Liver (tissue), 9 donors: ENCODE measurements around the gene ENDOU. TPM values are rescaled to one million over a fixed set of nuclear protein-coding genes. Genes with fewer than 3 reads are reported as not detected.

Source experiments
- DNase-seq: peaks from one replicate; pipeline ENCODE4 v3.0.0-alpha.2; 2017; ENCODE audit warnings: low spot score
- H3K27ac ChIP-seq, 2 donors: one replicate each; pipeline ENCODE4 v1.7.0; 2013; ENCODE audit warnings: inconsistent platforms in 2 of 2, low read length in 2 of 2, control low read depth in 1 of 2, low read depth in 1 of 2, mild to moderate bottlenecking in 1 of 2
- H3K27me3 ChIP-seq, 4 donors: one replicate each; pipeline versions ENCODE4 v1.6.1 to v1.7.0; 2013; ENCODE audit warnings: low read length in 3 of 4, inconsistent platforms in 1 of 4, mild to moderate bottlenecking in 1 of 4, moderate library complexity in 1 of 4; ENCODE audit not compliant: control insufficient read depth in 4 of 4, insufficient read depth in 4 of 4
- H3K36me3 ChIP-seq, 4 donors: one replicate each; pipeline versions ENCODE4 v1.6.1 to v1.7.0; 2013; ENCODE audit warnings: low read length in 3 of 4, mild to moderate bottlenecking in 3 of 4, low read depth in 1 of 4, moderate library complexity in 1 of 4; ENCODE audit not compliant: control insufficient read depth in 4 of 4, insufficient read depth in 3 of 4
- H3K4me1 ChIP-seq, 4 donors: one replicate each; pipeline versions ENCODE4 v1.6.1 to v1.7.0; 2013; ENCODE audit warnings: low read length in 3 of 4, mild to moderate bottlenecking in 3 of 4, moderate library complexity in 1 of 4; ENCODE audit not compliant: control insufficient read depth in 4 of 4, insufficient read depth in 4 of 4
- H3K4me3 ChIP-seq, 3 donors: one replicate each; pipeline versions ENCODE4 v1.6.1 to v1.7.0; 2013; ENCODE audit warnings: low read length in 3 of 3, control low read depth in 1 of 3, low read depth in 1 of 3, mild to moderate bottlenecking in 1 of 3
- H3K9ac ChIP-seq, 2 donors: one replicate each; pipeline ENCODE4 v1.7.0; 2013; ENCODE audit warnings: low read length in 2 of 2, mild to moderate bottlenecking in 2 of 2, moderate library complexity in 2 of 2, control low read depth in 1 of 2, low read depth in 1 of 2
- H3K9me3 ChIP-seq, 4 donors: one replicate each; pipeline versions ENCODE4 v1.6.1 to v1.7.0; 2013; ENCODE audit warnings: low read length in 3 of 4; ENCODE audit not compliant: control insufficient read depth in 4 of 4
- EGR1 ChIP-seq, 2 donors: IDR thresholded peaks; 2 replicates each; pipeline ENCODE4 v1.6.1; 2016 to 2018; ENCODE audit warnings: antibody characterized with exemption in 2 of 2, low read depth in 2 of 2
- FOXA1 ChIP-seq: IDR thresholded peaks from 2 replicates; pipeline ENCODE4 v1.6.1; 2016; ENCODE audit warnings: antibody characterized with exemption
- GABPA ChIP-seq, 2 donors: IDR thresholded peaks in 1 of 2; conservative IDR thresholded peaks in 1 of 2; 2 replicates each; pipeline ENCODE4 v1.6.1; 2016; ENCODE audit warnings: antibody characterized with exemption in 2 of 2, mild to moderate bottlenecking in 1 of 2, moderate library complexity in 1 of 2
- HNF4A ChIP-seq, 2 donors: conservative IDR thresholded peaks; 2 replicates each; pipeline ENCODE4 v1.6.1; 2016; ENCODE audit warnings: antibody characterized with exemption in 2 of 2, mild to moderate bottlenecking in 2 of 2
- JUND ChIP-seq, 2 donors: IDR thresholded peaks; 2 replicates each; pipeline ENCODE4 v1.6.1; 2016; ENCODE audit warnings: antibody characterized with exemption in 2 of 2
- RAD21 ChIP-seq, 2 donors: IDR thresholded peaks; 2 replicates each; pipeline ENCODE4 v1.6.1; 2016; ENCODE audit warnings: antibody characterized with exemption in 2 of 2, mild to moderate bottlenecking in 2 of 2
- RXRA ChIP-seq, 2 donors: IDR thresholded peaks; 2 replicates each; pipeline ENCODE4 v1.6.1; 2017 to 2018; ENCODE audit warnings: antibody characterized with exemption in 2 of 2, mild to moderate bottlenecking in 1 of 2
- SP1 ChIP-seq: IDR thresholded peaks from 2 replicates; pipeline ENCODE4 v1.6.1; 2018; ENCODE audit warnings: antibody characterized with exemption, mild to moderate bottlenecking
- TAF1 ChIP-seq: conservative IDR thresholded peaks from 2 replicates; pipeline ENCODE4 v1.6.1; 2016; ENCODE audit warnings: antibody characterized with exemption, mild to moderate bottlenecking
- WGBS: extraction: QIAGEN DNeasy Blood & Tissue Kit; methylation state at CpG from one replicate; pipeline ENCODE4 v1.1.7; 2013; 5-methylcytosine and 5-hydroxymethylcytosine counted together
- polyA plus RNA-seq, 2 donors: library from polyadenylated mRNA; stranded (reverse) in 1 of 2; unstranded in 1 of 2; fragments of 200-250 nt in 1 of 2; fragments of >200 nt in 1 of 2; fragmentation: Nextera tagmentation in 1 of 2; extraction: Ambion mirVana in 1 of 2; gene quantifications; one replicate each; pipeline versions ENCODE4 v1.2.1 to v1.2.3, GENCODE V29; 2013 to 2015
- total RNA-seq, 2 donors: library from RNA; depleted of rRNA; stranded (reverse); fragments of >200 nt; gene quantifications; one replicate each; pipeline ENCODE4 v1.2.3, GENCODE V29; 2014
- TF ChIP-seq, protein P1 (sequence below): IDR thresholded peaks from 2 replicates; pipeline ENCODE4 v1.6.1; 2016; ENCODE audit warnings: antibody characterized with exemption
- TF ChIP-seq, protein P2 (sequence below): fragments of 150-350 bp; IDR thresholded peaks from 2 replicates; pipeline ENCODE4 v1.5.1; 2017; ENCODE audit warnings: improper control_type of control experiment, low read depth, low read length; ENCODE audit not compliant: missing input control
- TF ChIP-seq, protein P3 (sequence below): IDR thresholded peaks from 2 replicates; pipeline ENCODE4 v1.6.1; 2016; ENCODE audit warnings: antibody characterized with exemption, mild to moderate bottlenecking
- TF ChIP-seq, protein P4 (sequence below): IDR thresholded peaks from 2 replicates; pipeline ENCODE4 v1.6.1; 2016; ENCODE audit warnings: antibody characterized with exemption
- TF ChIP-seq, protein P5 (sequence below): IDR thresholded peaks from 2 replicates; pipeline ENCODE4 v1.6.1; 2016; ENCODE audit warnings: antibody characterized with exemption
- donor health status: healthy.
- donor health status: healthy.
- donor health status: healthy.
- donor health status: healthy.
- donor health status: healthy.

ENDOU gene
- total and polyA plus RNA-seq, 4 donors: 0.25 TPM; not detected in 3

DNA sequence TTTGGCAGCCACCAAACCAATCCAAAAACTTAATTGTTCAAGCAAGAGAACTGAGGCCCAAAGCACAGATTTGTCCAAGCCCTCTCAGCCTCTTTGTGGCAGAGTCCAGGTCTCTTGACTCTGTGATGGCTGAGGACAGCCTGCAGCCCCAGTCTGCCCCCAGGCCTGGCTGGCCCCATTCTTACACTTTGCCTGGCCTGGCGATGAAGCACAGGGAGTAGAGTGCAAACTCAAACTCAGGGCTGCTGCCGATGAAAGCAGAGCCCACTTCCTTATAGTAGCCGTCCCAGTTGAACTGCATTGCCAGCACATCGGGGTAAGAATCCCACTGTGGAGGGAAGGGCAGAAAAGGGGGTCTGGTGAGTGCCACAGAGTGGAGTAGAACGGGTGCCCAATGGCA, 13.8 kb downstream of the ENDOU start:
- H3K27me3 ChIP-seq: no peaks in the 10 kb centered on the region
- H3K27ac ChIP-seq: no peak overlapping the region
- no peaks in the 10 kb centered on the region for H3K36me3 ChIP-seq
- peaks cover 3 to 24% (median 17%) of the 10 kb centered on the region in 4 donors for H3K4me1 ChIP-seq
- no peak for DNase-seq
- H3K9me3 ChIP-seq: no peaks in the 10 kb centered on the region
- TF ChIP-seq, protein P1, sequence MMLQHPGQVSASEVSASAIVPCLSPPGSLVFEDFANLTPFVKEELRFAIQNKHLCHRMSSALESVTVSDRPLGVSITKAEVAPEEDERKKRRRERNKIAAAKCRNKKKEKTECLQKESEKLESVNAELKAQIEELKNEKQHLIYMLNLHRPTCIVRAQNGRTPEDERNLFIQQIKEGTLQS: no peak
- no peak for TF ChIP-seq GABPA (IDR thresholded peaks at IDR 0.05 in 1 of 2, conservative IDR thresholded peaks at IDR 0.05 in 1 of 2)
- WGBS: 90% methylated on average over 5 of the region's 5 CpGs
- H3K4me3 ChIP-seq: no peak overlapping the region
- no peak overlapping the region for H3K9ac ChIP-seq

DNA sequence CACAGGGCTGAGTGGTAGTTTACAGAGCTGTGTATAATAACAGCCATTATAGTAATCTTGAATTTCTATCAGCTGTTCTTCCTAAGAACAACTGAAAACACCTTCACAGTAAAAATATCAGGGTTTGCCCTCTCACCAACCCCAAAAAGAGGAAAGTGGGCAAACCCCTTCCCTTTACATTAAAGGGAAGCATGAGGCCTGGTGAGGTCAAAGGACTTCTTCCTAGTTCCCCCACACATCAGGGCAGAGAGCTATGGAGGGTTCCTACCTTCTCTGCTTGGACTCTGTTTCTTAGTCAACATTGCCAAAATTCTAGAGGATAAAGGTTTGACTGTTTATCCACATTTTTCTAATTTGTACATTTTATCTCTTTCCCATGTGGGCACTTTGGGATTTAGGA, 15.0 kb downstream of the ENDOU start:
- Histone ChIP-seq H3K4me1 (peaks cover 0 to 17% (median 13%) of the 10 kb centered on the region in 4 donors), H3K9ac (no peak overlapping the region), H3K4me3 (no peak overlapping the region), H3K27ac (no peak overlapping the region), H3K27me3 (no peaks in the 10 kb centered on the region), H3K36me3 (no peaks in the 10 kb centered on the region), H3K9me3 (no peaks in the 10 kb centered on the region)
- DNase-seq: no peak
- TF ChIP-seq GABPA (IDR thresholded peaks at IDR 0.05 in 1 of 2, conservative IDR thresholded peaks at IDR 0.05 in 1 of 2): no peak
- TF ChIP-seq, protein P2, sequence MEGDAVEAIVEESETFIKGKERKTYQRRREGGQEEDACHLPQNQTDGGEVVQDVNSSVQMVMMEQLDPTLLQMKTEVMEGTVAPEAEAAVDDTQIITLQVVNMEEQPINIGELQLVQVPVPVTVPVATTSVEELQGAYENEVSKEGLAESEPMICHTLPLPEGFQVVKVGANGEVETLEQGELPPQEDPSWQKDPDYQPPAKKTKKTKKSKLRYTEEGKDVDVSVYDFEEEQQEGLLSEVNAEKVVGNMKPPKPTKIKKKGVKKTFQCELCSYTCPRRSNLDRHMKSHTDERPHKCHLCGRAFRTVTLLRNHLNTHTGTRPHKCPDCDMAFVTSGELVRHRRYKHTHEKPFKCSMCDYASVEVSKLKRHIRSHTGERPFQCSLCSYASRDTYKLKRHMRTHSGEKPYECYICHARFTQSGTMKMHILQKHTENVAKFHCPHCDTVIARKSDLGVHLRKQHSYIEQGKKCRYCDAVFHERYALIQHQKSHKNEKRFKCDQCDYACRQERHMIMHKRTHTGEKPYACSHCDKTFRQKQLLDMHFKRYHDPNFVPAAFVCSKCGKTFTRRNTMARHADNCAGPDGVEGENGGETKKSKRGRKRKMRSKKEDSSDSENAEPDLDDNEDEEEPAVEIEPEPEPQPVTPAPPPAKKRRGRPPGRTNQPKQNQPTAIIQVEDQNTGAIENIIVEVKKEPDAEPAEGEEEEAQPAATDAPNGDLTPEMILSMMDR: no peak
- no peak for TF ChIP-seq RXRA (IDR thresholded peaks at IDR 0.05)
- no peak for TF ChIP-seq SP1
- TF ChIP-seq, protein P3, sequence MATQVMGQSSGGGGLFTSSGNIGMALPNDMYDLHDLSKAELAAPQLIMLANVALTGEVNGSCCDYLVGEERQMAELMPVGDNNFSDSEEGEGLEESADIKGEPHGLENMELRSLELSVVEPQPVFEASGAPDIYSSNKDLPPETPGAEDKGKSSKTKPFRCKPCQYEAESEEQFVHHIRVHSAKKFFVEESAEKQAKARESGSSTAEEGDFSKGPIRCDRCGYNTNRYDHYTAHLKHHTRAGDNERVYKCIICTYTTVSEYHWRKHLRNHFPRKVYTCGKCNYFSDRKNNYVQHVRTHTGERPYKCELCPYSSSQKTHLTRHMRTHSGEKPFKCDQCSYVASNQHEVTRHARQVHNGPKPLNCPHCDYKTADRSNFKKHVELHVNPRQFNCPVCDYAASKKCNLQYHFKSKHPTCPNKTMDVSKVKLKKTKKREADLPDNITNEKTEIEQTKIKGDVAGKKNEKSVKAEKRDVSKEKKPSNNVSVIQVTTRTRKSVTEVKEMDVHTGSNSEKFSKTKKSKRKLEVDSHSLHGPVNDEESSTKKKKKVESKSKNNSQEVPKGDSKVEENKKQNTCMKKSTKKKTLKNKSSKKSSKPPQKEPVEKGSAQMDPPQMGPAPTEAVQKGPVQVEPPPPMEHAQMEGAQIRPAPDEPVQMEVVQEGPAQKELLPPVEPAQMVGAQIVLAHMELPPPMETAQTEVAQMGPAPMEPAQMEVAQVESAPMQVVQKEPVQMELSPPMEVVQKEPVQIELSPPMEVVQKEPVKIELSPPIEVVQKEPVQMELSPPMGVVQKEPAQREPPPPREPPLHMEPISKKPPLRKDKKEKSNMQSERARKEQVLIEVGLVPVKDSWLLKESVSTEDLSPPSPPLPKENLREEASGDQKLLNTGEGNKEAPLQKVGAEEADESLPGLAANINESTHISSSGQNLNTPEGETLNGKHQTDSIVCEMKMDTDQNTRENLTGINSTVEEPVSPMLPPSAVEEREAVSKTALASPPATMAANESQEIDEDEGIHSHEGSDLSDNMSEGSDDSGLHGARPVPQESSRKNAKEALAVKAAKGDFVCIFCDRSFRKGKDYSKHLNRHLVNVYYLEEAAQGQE: no peak
- TF ChIP-seq HNF4A (conservative IDR thresholded peaks at IDR 0.05): no peak
- no peak for TF ChIP-seq RAD21 (IDR thresholded peaks at IDR 0.05)
- TF ChIP-seq EGR1 (IDR thresholded peaks at IDR 0.05; ENCODE audit: low read depth in 2 of 2): no peak
- no peak for TF ChIP-seq JUND (IDR thresholded peaks at IDR 0.05)
- TF ChIP-seq, protein P4, sequence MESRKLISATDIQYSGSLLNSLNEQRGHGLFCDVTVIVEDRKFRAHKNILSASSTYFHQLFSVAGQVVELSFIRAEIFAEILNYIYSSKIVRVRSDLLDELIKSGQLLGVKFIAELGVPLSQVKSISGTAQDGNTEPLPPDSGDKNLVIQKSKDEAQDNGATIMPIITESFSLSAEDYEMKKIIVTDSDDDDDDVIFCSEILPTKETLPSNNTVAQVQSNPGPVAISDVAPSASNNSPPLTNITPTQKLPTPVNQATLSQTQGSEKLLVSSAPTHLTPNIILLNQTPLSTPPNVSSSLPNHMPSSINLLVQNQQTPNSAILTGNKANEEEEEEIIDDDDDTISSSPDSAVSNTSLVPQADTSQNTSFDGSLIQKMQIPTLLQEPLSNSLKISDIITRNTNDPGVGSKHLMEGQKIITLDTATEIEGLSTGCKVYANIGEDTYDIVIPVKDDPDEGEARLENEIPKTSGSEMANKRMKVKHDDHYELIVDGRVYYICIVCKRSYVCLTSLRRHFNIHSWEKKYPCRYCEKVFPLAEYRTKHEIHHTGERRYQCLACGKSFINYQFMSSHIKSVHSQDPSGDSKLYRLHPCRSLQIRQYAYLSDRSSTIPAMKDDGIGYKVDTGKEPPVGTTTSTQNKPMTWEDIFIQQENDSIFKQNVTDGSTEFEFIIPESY: no peak
- TF ChIP-seq, protein P5, sequence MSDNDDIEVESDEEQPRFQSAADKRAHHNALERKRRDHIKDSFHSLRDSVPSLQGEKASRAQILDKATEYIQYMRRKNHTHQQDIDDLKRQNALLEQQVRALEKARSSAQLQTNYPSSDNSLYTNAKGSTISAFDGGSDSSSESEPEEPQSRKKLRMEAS: no peak
- TF ChIP-seq TAF1: no peak
- no peak for TF ChIP-seq FOXA1
